Measurements from ENCODE around the gene N4BP2. TPM values are rescaled to one million over a fixed set of nuclear protein-coding genes. Genes with fewer than 3 reads are reported as not detected.
"Not testable (repeated sequence)": the region's sequence is repeated elsewhere in the genome, so short reads cannot be mapped to it uniquely, and the experiment has no call there.

The N4BP2 gene
- total RNA-seq, 1 donor from 2014 or later, result 11.9 TPM

- TF ChIP-seq CTCF (IDR thresholded peaks at IDR 0.05; ENCODE audit: insufficient read depth, low read length, poor library complexity, severe bottlenecking), result no peak
- Histone ChIP-seq H3K36me3 (ENCODE audit: control insufficient read depth, insufficient read depth, low read length) (no peaks in the 10 kb centered on the region), H3K4me3 (ENCODE audit: low read depth, low read length) (no peak overlapping the region), H3K27me3 (ENCODE audit: control insufficient read depth, insufficient read depth, low read length) (no peaks in the 10 kb centered on the region)
- no peak for DNase-seq (ENCODE audit: low read depth)
Measured at GRCh38 chr4:40134206-40134917, 77.7 kb downstream of the N4BP2 start.

GRCh38 chr4:40136202-40136601 lies 79.6 kb downstream of the N4BP2 start:
- not testable (repeated sequence) for H3K36me3 ChIP-seq (ENCODE audit: control insufficient read depth, insufficient read depth, low read length); H3K27me3 ChIP-seq (ENCODE audit: control insufficient read depth, insufficient read depth, low read length); DNase-seq (ENCODE audit: low read depth); H3K4me3 ChIP-seq (ENCODE audit: low read depth, low read length)

- no peak for DNase-seq (ENCODE audit: low read depth)
- TF ChIP-seq CTCF (IDR thresholded peaks at IDR 0.05; ENCODE audit: insufficient read depth, low read length, poor library complexity, severe bottlenecking), result no peak
- H3K4me3 ChIP-seq (ENCODE audit: low read depth, low read length), result no peak overlapping the region
- no peaks in the 10 kb centered on the region for H3K27me3 ChIP-seq (ENCODE audit: control insufficient read depth, insufficient read depth, low read length)
- H3K36me3 ChIP-seq (ENCODE audit: control insufficient read depth, insufficient read depth, low read length), result no peaks in the 10 kb centered on the region
Measured at GRCh38 chr4:40140196-40140595, 83.5 kb downstream of the N4BP2 start.

GRCh38 chr4:40140597-40140996 lies 83.9 kb downstream of the N4BP2 start:
- H3K27me3 ChIP-seq (ENCODE audit: control insufficient read depth, insufficient read depth, low read length); DNase-seq (ENCODE audit: low read depth); H3K4me3 ChIP-seq (ENCODE audit: low read depth, low read length); H3K36me3 ChIP-seq (ENCODE audit: control insufficient read depth, insufficient read depth, low read length): not testable (repeated sequence)

GRCh38 chr4:40143926-40144508 lies 87.4 kb downstream of the N4BP2 start:
- H3K27me3 ChIP-seq (ENCODE audit: control insufficient read depth, insufficient read depth, low read length), result no peaks in the 10 kb centered on the region
- H3K4me3 ChIP-seq (ENCODE audit: low read depth, low read length), result no peak overlapping the region

GRCh38 chr4:40144716-40145115 lies 88.1 kb downstream of the N4BP2 start:
- no peaks in the 10 kb centered on the region for H3K36me3 ChIP-seq (ENCODE audit: control insufficient read depth, insufficient read depth, low read length)
- H3K27me3 ChIP-seq (ENCODE audit: control insufficient read depth, insufficient read depth, low read length), result no peaks in the 10 kb centered on the region
- TF ChIP-seq CTCF (IDR thresholded peaks at IDR 0.05; ENCODE audit: insufficient read depth, low read length, poor library complexity, severe bottlenecking), result no peak
- H3K4me3 ChIP-seq (ENCODE audit: low read depth, low read length), result no peak overlapping the region
- DNase-seq (ENCODE audit: low read depth), result no peak

More at GRCh38 chr4:40143926-40144508, 87.4 kb downstream of the N4BP2 start:
- TF ChIP-seq CTCF (IDR thresholded peaks at IDR 0.05; ENCODE audit: insufficient read depth, low read length, poor library complexity, severe bottlenecking), result no peak
- H3K36me3 ChIP-seq (ENCODE audit: control insufficient read depth, insufficient read depth, low read length), result no peaks in the 10 kb centered on the region
- DNase-seq (ENCODE audit: low read depth), result no peak

- not testable (repeated sequence) for DNase-seq (ENCODE audit: low read depth); H3K36me3 ChIP-seq (ENCODE audit: control insufficient read depth, insufficient read depth, low read length); H3K4me3 ChIP-seq (ENCODE audit: low read depth, low read length); H3K27me3 ChIP-seq (ENCODE audit: control insufficient read depth, insufficient read depth, low read length)
Measured at GRCh38 chr4:40147490-40147889, 90.8 kb downstream of the N4BP2 start.

All from kidney epithelial cell (primary cell).